Measurements from ENCODE around the gene RNF144A.

RNF144A gene

DNA sequence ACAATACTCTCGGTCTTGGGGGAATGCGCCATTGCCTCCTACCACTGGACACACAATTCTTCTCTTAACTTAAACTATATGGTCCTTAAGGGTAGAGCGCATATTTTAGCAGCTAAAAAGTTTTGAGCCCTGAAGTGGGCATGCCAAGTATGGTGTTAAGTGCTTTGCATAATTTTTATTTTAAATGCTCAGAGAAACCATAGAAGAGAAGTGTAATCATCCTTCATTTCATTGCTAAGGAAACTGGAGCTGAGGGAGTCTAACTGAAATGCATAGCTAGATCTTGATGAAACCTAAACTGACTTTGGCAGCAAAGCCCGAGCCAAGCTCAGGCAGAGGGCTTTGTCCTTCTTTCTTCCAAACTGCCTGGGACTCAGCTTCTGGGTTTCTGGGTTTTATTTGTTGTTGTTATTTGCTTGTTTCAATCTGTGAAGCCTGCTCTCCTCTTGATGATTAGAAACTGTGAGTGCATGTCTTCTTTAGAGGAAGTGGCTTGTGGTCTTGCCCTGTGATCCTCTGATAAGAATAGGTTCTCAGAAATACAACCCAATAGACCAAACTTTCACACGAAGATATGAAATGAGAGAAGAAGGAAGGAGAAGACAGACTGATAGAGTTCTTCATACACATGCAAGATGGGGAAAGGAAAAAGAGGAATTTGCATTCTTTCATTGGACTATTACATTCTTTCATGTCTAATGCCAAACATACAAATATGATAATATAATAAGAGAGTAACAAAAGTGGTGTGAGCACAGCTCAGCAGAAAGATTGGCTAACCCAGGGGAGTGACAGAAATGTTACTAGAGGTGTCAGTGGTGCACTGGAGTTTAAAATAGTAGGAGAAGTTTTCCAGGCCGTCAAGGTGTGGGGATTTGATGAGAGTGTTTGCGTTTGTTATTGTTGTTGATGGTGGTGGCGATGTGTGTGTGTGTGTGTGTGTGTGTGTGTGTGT lies 7.5 kb upstream of the RNF144A start:
- no peak for DNase-seq (ENCODE audit: low spot score)

DNA sequence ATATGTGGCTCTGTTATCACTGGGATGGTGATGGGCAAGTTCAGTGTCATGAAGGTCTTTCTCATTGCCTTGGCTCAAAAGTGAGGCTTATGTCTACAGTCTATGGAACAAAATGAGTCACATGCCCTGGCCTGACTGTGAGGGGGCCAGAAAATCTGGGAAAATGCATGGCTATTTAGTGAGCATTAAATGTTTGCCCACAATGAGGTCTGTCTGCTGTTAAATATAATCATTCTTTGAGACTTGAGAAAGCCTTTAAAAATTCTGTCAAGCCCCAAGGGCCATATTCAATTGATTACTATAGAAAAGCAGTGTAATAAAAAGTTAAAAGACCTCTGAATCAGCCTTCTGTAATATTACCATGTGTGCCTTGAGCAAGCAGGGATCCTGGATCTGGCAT lies 5.5 kb upstream of the RNF144A start:
- DNase-seq (ENCODE audit: low spot score): no peak

DNA sequence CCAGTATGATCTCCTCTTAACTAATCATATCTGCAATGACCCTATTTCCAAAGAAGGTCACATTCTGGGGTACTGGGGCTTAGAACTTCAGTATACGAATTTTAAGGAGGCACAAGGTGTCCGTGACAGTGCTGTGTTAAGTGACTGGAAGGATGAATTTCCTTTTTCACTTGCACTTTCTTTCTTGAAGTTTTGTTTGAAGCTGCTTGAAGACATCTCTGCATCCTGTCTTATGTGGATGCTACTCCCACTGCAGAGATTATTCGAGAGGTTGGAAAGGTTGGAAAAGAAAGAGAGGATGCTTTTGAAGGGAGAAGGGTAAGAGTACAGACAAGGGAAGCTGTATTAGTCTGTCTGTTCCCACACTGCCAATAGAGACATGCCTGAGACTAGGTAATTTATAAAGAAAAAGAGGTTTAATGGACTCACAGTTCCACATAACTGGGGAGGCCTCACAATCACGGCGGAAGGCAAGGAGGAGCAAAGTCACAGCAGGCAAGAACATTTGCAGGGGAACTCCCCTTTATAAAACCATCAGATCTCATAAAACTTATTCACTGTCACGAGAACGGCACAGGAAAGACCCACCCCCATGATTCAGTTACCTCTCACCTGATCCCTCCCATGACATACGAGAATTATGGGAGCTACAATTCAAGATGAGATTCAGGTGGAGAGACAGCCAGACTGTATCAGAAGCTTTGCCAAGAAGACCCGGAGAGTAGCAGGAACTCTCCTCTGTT lies 3.6 kb upstream of the RNF144A start:
- no peak for DNase-seq (ENCODE audit: low spot score)

DNA sequence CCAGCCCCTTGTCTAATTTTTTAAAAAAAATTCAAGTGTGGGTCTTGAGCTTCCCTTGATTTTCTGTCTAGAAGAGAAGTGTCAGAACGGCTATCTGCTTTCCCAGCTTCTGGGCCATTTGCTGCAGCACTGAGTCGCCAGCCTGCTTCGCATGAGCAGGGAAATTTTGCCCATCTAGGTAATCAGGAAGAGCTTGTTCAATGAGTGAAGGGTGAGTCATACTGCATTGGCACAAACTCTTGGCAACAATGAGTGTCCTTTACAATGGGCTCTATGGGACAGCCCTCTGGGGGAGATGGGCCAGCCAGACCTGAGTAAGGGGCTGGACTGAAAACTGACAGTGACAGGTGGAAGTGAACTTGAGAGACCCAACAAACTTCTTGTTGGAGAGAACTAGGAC lies 2.4 kb upstream of the RNF144A start:
- DNase-seq (ENCODE audit: low spot score): peak; percentile 33

DNA sequence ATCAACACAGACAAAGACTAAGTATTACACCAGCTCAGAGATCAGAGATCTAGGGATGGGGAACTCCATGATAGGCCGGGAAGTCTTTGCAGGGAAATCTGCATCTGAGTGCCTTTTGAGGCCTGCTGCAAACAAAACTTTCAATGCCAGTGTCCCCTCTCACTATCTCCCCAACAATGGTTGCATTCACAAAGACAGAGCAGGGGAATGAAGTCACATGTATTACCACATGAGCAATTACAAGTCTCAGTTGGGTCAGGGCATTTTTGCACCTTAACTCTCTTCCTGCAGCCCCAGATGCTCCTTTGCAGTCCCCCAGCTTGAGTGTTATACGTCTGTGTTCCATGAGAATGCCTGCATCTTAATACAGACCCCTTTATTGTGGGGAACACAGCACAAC lies 1.8 kb upstream of the RNF144A start:
- DNase-seq (ENCODE audit: low spot score): no peak

DNA sequence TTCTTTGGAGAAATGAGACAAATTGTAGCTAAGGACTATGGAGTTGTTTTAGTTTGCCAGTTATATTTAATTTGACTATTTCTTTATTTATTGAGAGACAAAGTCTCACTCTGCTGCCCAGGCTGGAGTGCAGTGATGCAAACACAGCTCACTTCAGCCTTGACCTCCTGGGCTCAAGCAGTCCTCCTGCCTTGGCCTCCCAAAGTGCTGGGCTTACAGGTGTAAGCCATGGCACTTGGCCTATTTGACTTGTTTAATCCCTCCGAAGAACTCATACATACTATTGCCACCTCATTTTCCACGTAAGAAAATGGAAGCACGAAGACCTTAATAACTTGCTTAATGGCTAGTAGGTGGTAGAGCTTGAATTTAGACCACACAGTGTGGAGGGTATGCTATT lies 988 bp upstream of the RNF144A start:
- DNase-seq (ENCODE audit: low spot score): no peak

DNA sequence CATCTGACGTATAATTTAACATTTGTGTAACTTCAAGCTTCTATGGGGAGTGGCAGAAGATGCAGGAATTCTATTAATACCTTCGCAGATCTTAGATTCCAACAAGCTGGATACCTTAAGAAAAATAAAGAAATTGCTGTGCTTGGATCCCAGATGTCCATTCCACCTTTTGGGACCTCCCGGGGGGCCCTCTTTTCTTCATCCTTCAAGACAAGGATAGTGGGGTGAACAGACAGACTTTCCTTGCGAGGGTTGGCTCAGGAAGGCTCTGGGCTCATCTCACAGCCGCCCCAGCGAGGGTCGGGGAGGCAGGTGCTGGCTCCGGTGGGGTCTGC lies 509 bp upstream of the RNF144A start:
- no peak for DNase-seq (ENCODE audit: low spot score)

DNA sequence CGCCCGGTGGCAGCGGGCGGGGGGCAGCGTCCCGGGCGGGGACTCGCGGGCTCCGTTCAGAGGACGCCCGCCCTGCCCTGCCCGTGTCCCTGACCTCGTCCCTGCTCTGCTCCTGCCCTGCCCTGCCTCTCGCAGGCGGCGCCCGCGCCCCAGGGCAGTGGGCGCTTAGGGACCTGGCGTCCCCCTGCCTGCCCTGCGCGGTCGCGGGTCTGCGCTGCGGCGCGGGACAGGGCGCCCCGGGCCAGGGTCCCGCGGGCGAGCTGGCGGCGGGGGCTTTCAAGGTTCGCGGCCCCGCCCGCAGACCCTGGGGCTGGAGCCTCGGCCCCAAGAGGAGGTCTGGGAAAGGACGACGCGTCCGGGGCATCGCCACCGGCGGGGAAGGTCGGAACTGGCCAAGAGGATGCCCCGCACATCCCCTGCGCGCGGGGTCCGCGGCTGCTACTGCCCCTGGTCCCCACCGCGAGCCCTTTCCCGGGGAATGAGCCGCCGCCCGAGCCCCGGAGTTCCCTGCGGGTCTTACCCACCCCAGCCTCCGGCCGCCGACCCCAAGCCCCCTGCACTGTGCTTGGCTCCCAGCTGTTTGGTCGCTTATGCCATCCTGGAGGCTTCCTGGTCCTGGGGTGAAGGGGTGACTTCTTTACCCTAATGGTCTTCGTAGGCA lies 679 bp downstream of the RNF144A start:
- no peak for DNase-seq (ENCODE audit: low spot score)

DNA sequence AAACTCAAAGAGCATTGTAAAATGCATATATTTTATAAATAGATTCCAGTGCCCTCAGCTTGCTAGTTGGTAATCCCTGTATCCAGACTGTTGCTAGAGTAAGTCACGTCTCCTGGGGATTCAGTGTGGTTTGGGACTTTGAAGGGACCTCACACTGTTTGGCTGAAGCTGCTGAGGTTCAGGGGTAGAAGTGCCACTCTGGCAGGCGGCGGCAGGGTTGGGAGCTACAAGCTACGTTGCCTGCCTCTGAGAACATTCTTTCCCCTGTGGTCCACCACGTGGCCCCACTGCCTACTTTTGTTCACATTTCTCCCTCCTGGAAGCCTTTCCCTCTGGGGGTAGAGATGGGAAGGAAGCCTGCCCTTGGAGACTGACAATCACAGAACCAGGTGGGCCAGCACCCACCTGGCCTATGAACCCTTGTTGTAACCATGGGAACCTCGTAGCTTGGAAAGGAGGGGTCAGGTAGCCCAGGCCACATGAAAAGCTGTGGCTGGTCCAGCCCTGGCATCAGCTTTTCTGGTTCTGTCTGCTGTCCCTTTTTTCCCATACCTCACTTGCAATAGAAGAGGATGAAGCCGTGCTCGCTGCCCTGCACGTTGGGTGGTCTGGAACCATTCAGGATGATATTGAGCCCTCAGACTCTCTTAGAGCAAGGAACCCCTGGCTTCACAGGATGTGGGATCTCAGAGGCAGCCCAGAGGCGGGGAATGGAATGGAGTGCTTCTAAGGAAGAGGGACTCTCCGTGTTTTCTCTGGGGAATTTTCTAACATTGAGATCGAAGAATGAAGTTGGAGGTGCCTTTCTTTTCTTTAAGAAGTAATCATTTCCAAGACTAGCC lies 2.9 kb downstream of the RNF144A start:
- DNase-seq (ENCODE audit: low spot score): no peak

DNA sequence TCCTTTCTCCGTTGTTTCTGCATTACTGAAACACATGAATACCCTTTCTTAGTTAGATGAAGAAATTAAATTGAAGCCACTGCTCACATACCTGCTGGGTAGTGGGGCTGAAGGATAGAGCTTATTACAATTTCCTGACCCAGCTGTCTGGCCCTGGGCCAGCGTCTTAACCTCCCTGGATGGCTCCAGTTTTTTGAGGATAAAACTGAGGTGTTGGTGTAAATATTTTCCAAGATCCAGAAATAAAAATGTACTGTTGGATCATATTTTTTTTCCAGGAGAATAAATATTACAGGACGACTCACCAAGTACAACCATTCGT lies 3.5 kb downstream of the RNF144A start:
- DNase-seq (ENCODE audit: low spot score): no peak

DNA sequence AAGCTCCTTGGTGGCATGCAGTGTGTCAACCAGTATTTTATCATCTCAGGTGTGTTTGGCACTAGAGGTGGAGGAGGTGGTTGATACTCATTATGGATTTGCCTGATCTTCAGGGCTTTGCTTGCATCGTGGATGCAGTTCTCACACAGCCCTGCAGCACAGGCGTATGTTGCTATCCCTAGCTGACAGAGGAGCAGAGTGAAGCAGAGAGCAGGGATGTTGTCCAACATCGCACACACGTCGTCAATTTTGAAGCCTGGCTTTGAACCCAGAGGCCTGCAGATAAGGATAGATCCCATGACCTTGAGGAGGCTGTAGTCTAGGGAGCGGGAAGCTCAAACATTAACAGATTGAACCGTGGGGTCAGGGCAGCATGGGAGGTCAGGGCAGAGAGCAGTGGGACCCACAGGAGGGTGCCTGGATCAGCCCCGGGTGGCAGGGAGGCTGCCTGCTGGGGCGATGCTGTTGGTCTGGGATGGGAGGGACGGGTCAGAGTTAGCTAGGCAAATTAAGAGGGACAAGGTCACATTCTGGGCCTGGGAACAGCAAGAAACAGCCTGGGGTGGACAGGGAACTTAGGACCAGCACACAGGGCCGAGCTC lies 4.2 kb downstream of the RNF144A start:
- DNase-seq (ENCODE audit: low spot score): no peak

DNA sequence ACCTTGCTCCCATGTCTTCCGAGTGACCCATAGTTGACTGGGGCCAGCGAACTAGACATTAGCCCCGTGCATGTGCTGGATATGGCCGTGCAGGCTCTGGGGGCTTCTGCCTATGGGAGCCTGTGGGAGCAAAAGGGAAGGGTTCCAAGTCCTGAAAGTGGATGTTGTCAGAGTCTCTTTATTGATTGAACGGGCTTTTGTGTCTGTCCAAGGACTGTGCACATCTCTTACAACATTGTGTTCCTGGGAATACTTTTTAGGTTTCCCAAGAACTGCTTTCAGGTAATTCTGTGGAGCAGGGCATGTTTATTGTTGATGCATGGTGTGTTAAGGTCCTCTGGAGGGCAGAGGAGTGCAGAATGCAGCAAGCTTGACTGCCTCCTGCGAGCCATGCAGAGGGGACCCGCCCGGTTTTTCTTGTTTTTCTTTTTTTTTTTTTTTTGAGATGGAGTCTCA lies 5.0 kb downstream of the RNF144A start:
- DNase-seq (ENCODE audit: low spot score): no peak

DNA sequence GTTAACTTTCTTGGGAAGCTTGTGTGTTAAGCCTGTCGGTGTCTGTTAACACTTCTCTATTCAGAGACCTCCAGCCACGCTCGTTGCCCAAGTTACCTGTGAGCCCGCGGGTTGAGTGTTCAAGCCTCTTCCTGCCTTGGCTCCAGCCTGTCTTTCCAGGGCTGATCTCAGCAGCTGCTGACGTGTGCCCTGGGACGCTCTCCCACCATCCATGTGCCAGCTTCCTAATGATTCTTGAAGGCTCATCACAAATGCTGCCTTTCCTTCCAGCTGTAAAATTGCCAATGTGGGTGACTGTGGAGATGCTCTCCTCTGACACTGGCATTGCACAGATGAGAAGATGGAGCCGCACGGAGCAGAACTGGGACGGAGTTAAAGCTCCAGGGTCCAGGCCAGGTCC lies 6.1 kb downstream of the RNF144A start:
- DNase-seq (ENCODE audit: low spot score): no peak

DNA sequence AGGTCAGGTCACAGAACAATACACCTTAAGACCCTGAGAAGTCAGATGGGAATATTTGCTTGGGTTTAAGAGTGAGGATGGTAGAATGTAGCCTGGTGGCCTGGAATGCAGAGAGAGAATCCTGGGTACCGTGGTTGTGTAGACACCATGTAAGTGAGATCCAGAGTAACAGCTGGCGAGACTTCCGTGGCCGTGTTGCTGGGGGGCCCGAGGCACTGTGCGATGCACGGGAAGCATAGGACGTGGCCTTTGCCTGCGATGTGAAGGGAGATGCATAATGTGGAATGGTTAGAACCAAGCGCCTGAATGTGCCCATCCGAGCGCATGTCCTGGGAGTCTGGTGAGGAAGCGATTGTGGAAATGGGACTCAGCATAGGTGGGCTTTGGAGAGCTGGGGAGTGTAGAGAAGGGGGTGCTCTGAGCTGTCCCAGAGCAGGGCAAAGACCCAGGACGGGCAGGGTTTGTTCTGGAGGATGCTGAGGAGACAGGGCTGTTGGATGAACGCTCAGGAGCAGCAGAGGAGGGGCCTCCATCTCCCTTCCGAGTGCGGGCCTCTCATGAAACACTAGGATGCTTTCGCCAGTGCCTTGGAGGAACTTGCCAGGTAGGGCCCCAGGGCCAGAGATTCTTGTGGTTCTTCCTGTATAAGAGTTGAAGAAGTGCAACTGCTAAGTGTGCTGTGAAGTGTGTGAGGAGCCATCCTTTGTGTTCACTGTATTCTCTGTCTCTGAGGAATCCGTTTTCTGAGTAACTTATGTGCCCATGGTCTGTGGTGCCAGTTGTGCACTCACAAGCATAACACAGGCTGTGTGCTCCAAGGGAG lies 7.1 kb downstream of the RNF144A start:
- DNase-seq (ENCODE audit: low spot score): no peak

DNA sequence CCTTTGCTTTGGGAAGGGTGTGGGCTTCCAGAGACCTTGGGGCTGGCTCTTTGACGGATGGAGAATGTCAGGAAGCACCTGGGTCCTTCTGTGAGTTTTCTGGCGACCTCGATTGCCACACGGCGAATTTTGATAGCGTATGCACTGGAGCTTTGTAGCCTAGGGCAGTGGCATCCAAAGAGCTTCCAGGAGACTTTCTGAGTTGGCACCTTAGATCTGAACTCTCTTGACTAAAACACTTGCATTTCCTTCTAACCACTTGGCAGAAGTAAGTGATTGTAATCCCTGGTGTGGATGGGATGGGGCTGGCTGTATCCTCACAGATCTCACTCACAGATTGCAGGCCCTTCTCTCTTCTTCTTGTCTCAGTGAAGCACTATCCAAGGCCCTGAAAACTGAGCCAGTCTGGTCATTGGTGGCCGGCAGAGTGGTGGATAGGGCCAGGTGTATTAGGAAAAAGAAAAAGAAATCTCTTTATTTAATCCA lies 7.8 kb downstream of the RNF144A start:
- no peak for DNase-seq (ENCODE audit: low spot score)

DNA sequence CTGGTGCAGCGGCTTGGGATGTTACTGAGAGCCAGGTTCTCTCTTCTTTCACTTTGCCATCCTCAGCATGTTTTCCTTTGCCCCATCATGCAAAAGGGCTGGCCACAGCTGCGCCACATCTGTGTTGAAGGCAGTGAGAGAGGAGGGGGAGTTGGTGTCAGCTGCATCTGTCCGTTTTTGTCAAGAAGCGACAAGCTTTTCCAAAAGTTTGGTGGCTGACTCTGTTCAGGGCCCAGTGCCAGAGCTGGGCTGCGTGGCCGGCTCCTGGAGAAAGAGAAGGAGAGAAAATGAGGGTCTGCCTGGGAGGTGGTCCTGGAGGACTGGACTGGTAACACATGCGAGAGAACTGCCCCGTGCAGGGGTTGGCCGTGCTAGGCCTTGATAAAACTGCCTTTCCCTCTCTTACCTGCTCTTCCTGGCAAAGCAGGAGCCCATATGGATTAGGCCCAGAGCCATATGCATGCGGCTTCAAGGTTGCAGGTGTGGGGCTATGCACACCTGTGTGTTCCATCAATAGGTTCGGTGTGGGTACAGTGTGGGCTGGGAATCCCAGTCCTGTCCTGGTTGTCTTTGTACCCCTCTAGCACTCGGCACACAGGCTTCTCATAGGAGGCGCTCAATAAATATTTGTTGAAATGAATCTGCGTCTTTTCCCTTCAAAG lies 9.0 kb downstream of the RNF144A start:
- no peak for DNase-seq (ENCODE audit: low spot score)

DNA sequence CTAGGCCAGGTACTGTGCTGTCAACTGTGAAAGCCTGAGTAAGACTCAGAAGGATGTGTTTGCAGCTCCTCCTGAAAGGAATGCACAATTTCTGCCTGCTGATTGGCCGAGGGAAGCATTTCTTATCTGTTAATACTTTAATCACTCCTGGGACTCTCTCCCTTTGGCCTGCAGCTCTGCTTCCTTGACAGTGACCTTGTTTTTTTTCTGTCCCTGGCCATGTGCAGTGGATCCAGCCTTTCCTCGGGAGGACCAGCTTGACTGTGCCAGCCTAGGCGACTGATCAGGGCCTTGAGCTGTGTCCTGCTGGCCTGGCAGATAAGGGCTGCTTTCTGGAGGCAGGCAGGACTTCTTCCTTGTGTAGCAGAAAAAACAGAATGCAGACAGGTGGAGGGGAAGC lies 10.0 kb downstream of the RNF144A start:
- DNase-seq (ENCODE audit: low spot score): no peak

DNA sequence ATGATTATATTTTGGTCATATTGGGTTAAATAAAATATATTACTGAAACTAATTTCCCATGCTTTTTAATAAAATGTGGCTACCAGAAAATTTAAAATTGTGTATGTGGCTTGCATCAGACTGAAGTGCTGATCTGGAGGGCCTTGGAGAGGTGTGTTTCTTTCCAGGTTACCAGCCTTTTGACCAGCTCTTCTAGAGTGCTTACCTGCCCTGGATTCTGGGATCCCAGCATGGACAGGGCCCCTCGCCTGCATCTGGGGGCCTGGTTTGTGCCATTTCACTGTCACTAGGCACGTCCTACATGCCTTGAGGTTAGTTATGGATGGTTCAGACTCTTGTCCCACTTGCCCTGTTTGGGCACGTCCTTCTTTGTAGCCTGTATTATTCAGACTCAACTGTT lies 10.5 kb downstream of the RNF144A start:
- DNase-seq (ENCODE audit: low spot score): no peak

DNA sequence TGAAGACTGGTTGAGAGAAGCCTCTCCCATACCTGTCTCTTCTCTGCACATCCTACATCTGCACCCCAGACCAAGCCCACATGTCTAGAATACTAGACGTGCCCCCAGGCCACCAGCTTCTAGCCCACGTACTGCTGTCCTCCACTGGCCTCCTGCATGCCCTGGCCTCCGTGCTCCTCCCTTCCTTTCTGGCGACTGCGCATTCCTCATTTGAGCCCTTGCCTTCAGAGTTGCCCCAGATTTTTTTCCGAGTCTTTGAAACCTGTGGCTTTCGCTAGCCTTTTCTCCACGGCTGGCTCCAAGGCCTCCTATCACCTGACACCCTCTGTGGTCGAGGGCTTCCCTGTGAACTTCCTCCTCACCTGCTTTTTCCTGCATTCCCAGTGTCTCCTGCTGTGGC lies 11.2 kb downstream of the RNF144A start:
- no peak for DNase-seq (ENCODE audit: low spot score)

DNA sequence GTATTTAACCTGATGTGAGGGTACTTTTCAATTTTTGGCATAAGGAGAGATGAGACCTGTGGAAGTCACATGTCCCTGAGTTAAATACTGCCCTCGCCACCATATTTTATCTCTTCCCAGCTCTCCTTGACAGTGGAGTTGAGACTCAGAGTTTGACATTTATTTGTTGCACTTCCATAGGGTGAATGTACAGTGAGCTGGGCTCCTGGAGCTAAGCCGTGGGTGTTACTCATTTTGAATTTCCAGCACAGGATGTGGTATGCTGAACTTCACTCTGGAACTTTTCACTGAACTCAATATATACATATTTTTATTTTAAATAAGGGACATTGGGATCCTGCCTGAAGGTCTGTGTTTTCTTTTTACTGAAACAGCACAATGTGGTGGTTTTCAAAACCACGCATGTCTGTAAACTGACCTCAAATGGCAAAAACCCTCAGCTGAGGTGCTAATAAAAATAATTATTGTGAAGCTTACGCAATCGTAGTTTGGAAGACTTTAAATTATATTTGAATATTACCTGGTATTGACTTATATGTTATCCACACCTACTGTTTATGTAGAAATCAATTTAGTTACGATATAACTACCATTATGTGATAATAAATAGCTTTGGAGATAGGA lies 12.1 kb downstream of the RNF144A start:
- DNase-seq (ENCODE audit: low spot score): no peak

Data from SW480 (cell line).